BJ (cell line): Measurements from ENCODE around the gene NFIX. TPM values are rescaled to one million over a fixed set of nuclear protein-coding genes. Genes with fewer than 3 reads are reported as not detected.
A peak's percentile ranks its signal among the peaks of the same experiment; 100 is the strongest.

Experiments
- CTCF ChIA-PET: fragments of 350-600 bp; formaldehyde crosslinking; extraction: SDS; loops from one replicate; lab custom pipeline; 2021; ENCODE audit warnings: antibody characterized with exemption, inconsistent platforms; lab: Yijun Ruan, JAX
- POLR2A ChIA-PET: fragments of 300-600 bp; sonication (Branson Sonifier 250); formaldehyde crosslinking; extraction: SDS; loops from one replicate; lab custom pipeline; 2021; ENCODE audit warnings: antibody characterized with exemption; lab: Charles Lee
- DNase-seq: peaks from one replicate; pipeline ENCODE4 v3.0.0-alpha.2; 2011; ENCODE audit warnings: low read depth
- H3K27me3 ChIP-seq: 2 replicates; pipeline ENCODE4 v1.6.0; 2011; ENCODE audit warnings: low read length; ENCODE audit not compliant: control insufficient read depth, insufficient read depth
- H3K36me3 ChIP-seq: 2 replicates; pipeline ENCODE4 v1.5.1; 2011; ENCODE audit warnings: low read length; ENCODE audit not compliant: control insufficient read depth, insufficient read depth
- H3K4me3 ChIP-seq: 2 replicates; pipeline ENCODE4 v1.5.1; 2011; ENCODE audit warnings: low read depth, mild to moderate bottlenecking, control low read depth, low read length
- polyA plus RNA-seq: library from polyadenylated mRNA; depleted of rRNA; stranded (reverse); fragments of >200 nt; gene quantifications from 2 replicates; pipeline ENCODE4 v1.2.3, GENCODE V29; 2011
- TF ChIP-seq, protein P1 (sequence below): IDR thresholded peaks from 2 replicates; pipeline ENCODE4 v1.5.1; 2011; ENCODE audit warnings: low read depth, mild to moderate bottlenecking, control low read depth, inconsistent platforms, low read length, moderate library complexity; ENCODE audit not compliant: insufficient read depth

Gene NFIX
- polyA plus RNA-seq, 1 experiment, result 29.4 TPM

DNA sequence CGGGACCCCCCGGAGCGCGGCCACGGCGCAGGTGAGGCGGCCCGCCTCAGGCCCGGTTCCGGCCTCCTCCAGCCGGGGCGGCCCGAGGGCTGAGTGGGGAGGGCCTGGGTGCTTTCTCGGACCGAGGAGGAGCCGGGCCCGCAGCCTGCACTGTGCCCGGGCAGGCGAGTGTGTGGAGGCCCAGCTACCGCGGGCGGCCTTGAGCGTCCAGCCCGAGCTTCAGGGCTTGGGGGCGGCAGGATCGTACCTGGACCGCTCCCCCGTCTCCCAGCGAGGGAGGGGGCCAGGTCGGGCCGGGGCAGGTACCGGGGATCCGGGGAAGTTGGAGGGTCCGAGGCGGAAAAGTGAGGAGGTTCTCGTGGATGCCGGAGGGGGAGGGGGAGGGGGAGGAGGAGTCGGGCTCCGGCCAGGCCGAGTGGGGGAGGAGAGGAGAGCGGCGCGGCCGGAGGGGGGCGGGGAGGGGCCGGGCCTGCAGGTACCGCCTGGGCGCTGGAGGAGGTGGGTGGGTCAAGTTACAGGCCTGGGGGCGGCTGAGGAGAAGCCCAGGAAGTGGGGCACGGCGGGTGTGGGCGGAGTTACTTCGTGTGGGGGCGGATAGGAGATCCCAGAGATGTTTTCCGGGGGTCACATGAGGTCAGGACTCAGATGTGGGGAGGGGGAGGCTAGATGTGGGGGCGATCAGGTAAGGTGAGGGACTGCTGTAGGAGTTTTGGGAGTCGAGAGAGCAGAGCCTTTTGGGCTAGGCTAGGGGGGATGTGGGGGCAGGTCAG is 123.3 kb downstream of the NFIX start:
- Histone ChIP-seq H3K4me3 (peak overlapping the region; percentile 98), H3K27me3 (no peaks in the 10 kb centered on the region), H3K36me3 (peaks cover 6% of the 10 kb centered on the region)
- POLR2A ChIA-PET, result interaction anchor here (1.0 kb wide), 1 partner anchor 9 kb away, joined by 7 read pairs; no protein-coding TSS in a partner anchor
- CTCF ChIA-PET, result interaction anchor here (0.7 to 2.3 kb wide), 9 partner anchors 12 to 153 kb away, joined by 3 to 10 read pairs (median 5); partner anchors contain the start of genes IER2 and STX10
- no peak for DNase-seq
- TF ChIP-seq, protein P1, sequence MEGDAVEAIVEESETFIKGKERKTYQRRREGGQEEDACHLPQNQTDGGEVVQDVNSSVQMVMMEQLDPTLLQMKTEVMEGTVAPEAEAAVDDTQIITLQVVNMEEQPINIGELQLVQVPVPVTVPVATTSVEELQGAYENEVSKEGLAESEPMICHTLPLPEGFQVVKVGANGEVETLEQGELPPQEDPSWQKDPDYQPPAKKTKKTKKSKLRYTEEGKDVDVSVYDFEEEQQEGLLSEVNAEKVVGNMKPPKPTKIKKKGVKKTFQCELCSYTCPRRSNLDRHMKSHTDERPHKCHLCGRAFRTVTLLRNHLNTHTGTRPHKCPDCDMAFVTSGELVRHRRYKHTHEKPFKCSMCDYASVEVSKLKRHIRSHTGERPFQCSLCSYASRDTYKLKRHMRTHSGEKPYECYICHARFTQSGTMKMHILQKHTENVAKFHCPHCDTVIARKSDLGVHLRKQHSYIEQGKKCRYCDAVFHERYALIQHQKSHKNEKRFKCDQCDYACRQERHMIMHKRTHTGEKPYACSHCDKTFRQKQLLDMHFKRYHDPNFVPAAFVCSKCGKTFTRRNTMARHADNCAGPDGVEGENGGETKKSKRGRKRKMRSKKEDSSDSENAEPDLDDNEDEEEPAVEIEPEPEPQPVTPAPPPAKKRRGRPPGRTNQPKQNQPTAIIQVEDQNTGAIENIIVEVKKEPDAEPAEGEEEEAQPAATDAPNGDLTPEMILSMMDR, result no peak

DNA sequence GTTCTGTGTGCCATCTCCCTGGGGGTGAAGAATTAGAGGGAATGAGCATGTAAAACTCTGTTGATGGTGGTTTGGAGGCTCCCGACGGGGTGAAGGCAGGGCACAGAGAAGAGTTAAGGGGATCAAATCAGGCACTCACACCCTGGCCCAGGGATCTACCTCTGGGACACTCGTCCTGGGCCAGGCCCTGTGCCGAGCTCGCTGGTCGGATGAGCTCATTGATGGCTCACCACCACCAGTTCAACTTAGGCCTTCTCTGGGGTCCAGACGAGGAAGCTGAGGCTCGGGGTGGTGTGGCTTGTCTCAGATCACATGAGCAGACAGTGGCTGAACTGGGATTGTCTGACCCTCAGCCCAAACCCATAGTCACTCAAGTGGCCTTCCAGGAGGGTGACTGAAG is 124.4 kb downstream of the NFIX start:
- POLR2A ChIA-PET, result interaction anchor here (1.0 kb wide), 1 partner anchor 8 kb away, joined by 7 read pairs; no protein-coding TSS in a partner anchor
- Histone ChIP-seq H3K36me3 (peaks cover 8% of the 10 kb centered on the region), H3K27me3 (no peaks in the 10 kb centered on the region), H3K4me3 (peak overlapping the region; percentile 98)
- TF ChIP-seq, protein P1, result no peak
- CTCF ChIA-PET, result interaction anchor here (1.1 to 2.3 kb wide), 6 partner anchors 11 to 154 kb away, joined by 4 to 10 read pairs (median 6); partner anchors contain the start of genes IER2 and STX10
- DNase-seq, result no peak

DNA sequence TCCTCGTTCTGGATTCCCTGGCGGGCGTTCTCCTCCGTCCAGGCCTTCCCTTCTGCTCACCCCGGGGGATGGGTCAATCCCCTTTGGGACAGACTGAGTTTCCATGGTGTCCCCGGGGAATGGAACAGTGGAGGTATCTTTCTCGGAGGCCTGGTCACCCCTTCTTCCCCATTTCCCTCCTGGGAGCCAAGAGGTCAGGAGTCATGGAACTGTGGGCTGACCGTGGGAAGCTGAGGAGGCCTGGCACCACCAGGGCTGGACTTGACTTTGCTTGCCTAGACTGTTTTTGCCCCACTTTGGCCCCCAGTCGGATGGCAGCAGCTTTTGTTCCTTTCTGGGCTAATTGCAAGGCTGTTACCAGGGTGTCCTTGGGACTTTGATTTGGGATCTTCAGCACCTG is 124.8 kb downstream of the NFIX start:
- Histone ChIP-seq H3K36me3 (peaks cover 9% of the 10 kb centered on the region), H3K4me3 (no peak overlapping the region), H3K27me3 (no peaks in the 10 kb centered on the region)
- ChIA-PET CTCF (interaction anchor here (1.1 to 2.3 kb wide), 6 partner anchors 11 to 155 kb away, joined by 4 to 10 read pairs (median 6); partner anchors contain the start of genes IER2 and STX10), POLR2A (interaction anchor here (1.0 kb wide), 1 partner anchor 8 kb away, joined by 7 read pairs; no protein-coding TSS in a partner anchor)
- TF ChIP-seq, protein P1, result no peak
- DNase-seq, result no peak

DNA sequence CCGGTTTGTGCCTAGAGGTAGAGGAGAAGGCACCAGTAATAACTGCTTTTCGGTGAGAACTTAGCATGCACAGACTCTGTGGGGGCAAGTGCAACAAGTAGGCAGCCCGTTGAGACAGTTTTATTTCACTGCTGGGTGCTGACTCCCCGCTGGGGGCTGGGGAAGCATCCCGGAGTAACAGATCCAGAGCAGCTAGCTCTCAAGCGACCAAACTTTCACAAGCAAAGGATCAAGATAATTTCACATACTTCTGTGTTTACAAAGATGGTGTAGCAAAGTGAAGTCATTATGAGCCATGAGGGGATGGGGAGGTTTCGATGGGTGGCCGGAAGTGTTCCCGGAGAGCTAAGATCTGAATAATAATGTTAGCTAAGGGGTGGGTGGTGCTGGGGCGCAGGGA is 125.5 kb downstream of the NFIX start:
- TF ChIP-seq, protein P1, result no peak
- no peak for DNase-seq
- CTCF ChIA-PET, result interaction anchor here (0.5 to 2.3 kb wide), 4 partner anchors 10 to 195 kb away, joined by 3 to 10 read pairs (median 6); partner anchors contain the start of genes IER2 and STX10
- POLR2A ChIA-PET, result interaction anchor here (0.7 kb wide), 1 partner anchor 66 kb away, joined by 9 read pairs; no protein-coding TSS in a partner anchor
- Histone ChIP-seq H3K36me3 (peaks cover 7% of the 10 kb centered on the region), H3K27me3 (no peaks in the 10 kb centered on the region), H3K4me3 (no peak overlapping the region)
